Thoracic aorta (tissue), 2 donors: ENCODE results near the gene DLGAP3. TPM values are rescaled to one million over a fixed set of nuclear protein-coding genes. Genes with fewer than 3 reads are reported as not detected.
"Not testable (repeated sequence)": the region's sequence is repeated elsewhere in the genome, so short reads cannot be mapped to it uniquely, and the experiment has no call there.

Experiments used
- ATAC-seq: fragments of 150-250 bp; one replicate; pipeline ENCODE4 v1.8.0; 2017; ENCODE audit warnings: low read depth; ENCODE audit not compliant: insufficient number of reproducible peaks, low FRiP score
- DNase-seq: peaks from one replicate; pipeline ENCODE4 v3.0.0-alpha.2; 2020; ENCODE audit warnings: low spot score
- H3K27ac ChIP-seq, 2 donors: fragments of 200-600 bp; sonication (generic); 1 replicate in 1 of 2; 2 replicates in 1 of 2; pipeline ENCODE4 v1.5.1; 2016; ENCODE audit warnings: mild to moderate bottlenecking in 2 of 2, moderate library complexity in 2 of 2
- H3K27me3 ChIP-seq: fragments of 200-600 bp; sonication (generic); replicated peaks from 2 replicates; pipeline ENCODE4 v1.6.0; 2016; ENCODE audit warnings: mild to moderate bottlenecking; ENCODE audit not compliant: insufficient read depth
- H3K36me3 ChIP-seq: fragments of 200-600 bp; sonication (generic); one replicate; pipeline ENCODE4 v1.5.1; 2016
- H3K4me1 ChIP-seq, 2 donors: fragments of 200-600 bp; sonication (generic); 1 replicate in 1 of 2; 2 replicates in 1 of 2; pipeline versions ENCODE4 v1.5.1 to v1.6.0; 2016; ENCODE audit warnings: low read depth in 2 of 2, mild to moderate bottlenecking in 1 of 2; ENCODE audit not compliant: control insufficient read depth in 1 of 2
- H3K4me3 ChIP-seq: fragments of 200-600 bp; sonication (generic); 2 replicates; pipeline ENCODE4 v1.5.1; 2016; ENCODE audit warnings: mild to moderate bottlenecking
- H3K9me3 ChIP-seq: fragments of 200-600 bp; sonication (generic); 2 replicates; pipeline ENCODE4 v1.5.1; 2016
- CTCF ChIP-seq: fragments of 200-600 bp; sonication (generic); IDR thresholded peaks from one replicate; pipeline ENCODE4 v1.5.1; 2019; ENCODE audit warnings: antibody characterized with exemption
- total RNA-seq, 2 donors: library from RNA; depleted of rRNA; stranded (reverse); fragments of >200 nt; gene quantifications; one replicate each; pipeline versions ENCODE4 v1.1.0 to v1.2.3, GENCODE V29; 2016

Gene DLGAP3
- total RNA-seq, 2 donors from 2014 or later, result 0.14 to 0.21 TPM

- TF ChIP-seq CTCF, result no peak
Observed at GRCh38 chr1:34946211-34946610, 16.8 kb upstream of the DLGAP3 start.

GRCh38 chr1:34941798-34942197 is 12.3 kb upstream of the DLGAP3 start:
- ATAC-seq, H3K27ac ChIP-seq, H3K4me1 ChIP-seq, H3K4me3 ChIP-seq, H3K27me3 ChIP-seq, DNase-seq, H3K9me3 ChIP-seq, H3K36me3 ChIP-seq: not testable (repeated sequence)

More at GRCh38 chr1:34946211-34946610, 16.8 kb upstream of the DLGAP3 start:
- Histone ChIP-seq H3K4me3 (no peak overlapping the region), H3K27me3 (no peaks in the 10 kb centered on the region), H3K36me3 (no peaks in the 10 kb centered on the region), H3K27ac (no peak overlapping the region), H3K9me3 (no peaks in the 10 kb centered on the region), H3K4me1 (no peaks in the 10 kb centered on the region)
- DNase-seq (no peak), ATAC-seq (no peak)

GRCh38 chr1:34930702-34931071 is 1.2 kb upstream of the DLGAP3 start:
- no peaks in the 10 kb centered on the region for H3K36me3 ChIP-seq
- no peak for DNase-seq
- H3K4me1 ChIP-seq, result peaks cover 4 to 14% of the 10 kb centered on the region in 2 donors
- no peak for TF ChIP-seq CTCF
- ATAC-seq, result no peak
- H3K27ac ChIP-seq, result no peak overlapping the region
- H3K9me3 ChIP-seq, result no peaks in the 10 kb centered on the region
- no peak overlapping the region for H3K4me3 ChIP-seq
- peaks cover 23% of the 10 kb centered on the region for H3K27me3 ChIP-seq

GRCh38 chr1:34929853-34930701 is 627 bp upstream of the DLGAP3 start:
- Histone ChIP-seq H3K27me3 (peaks cover 23% of the 10 kb centered on the region), H3K4me3 (peak overlapping the region; percentile 62), H3K36me3 (no peaks in the 10 kb centered on the region), H3K4me1 (peaks cover 4 to 14% of the 10 kb centered on the region in 2 donors), H3K9me3 (no peaks in the 10 kb centered on the region), H3K27ac (no peak overlapping the region)
- DNase-seq (no peak), ATAC-seq (no peak)
- no peak for TF ChIP-seq CTCF

GRCh38 chr1:34928699-34929496 is 552 bp downstream of the DLGAP3 start:
- peaks cover 4 to 14% of the 10 kb centered on the region in 2 donors for H3K4me1 ChIP-seq
- peaks cover 23% of the 10 kb centered on the region for H3K27me3 ChIP-seq
- TF ChIP-seq CTCF, result no peak

More at GRCh38 chr1:34928699-34929496, 552 bp downstream of the DLGAP3 start:
- ATAC-seq (no peak), DNase-seq (no peak)
- Histone ChIP-seq H3K27ac (no peak overlapping the region), H3K36me3 (no peaks in the 10 kb centered on the region), H3K4me3 (peak overlapping the region; percentile 62), H3K9me3 (no peaks in the 10 kb centered on the region)
